HEK293T (cell line): ENCODE data around the gene KDM5A.
"Not testable (repeated sequence)": the region's sequence is repeated elsewhere in the genome, so short reads cannot be mapped to it uniquely, and the experiment has no call there.

Source experiments
- CTBP1 ChIP-seq: fragments of 450-650 bp; IDR thresholded peaks from 2 replicates; pipeline ENCODE4 v1.6.1; 2016; ENCODE audit warnings: borderline replicate concordance
- SP1 ChIP-seq: fragments of 450-650 bp; IDR thresholded peaks from 2 replicates; pipeline ENCODE4 v1.6.1; 2017

GRCh38 chr12:302766-303165 is 86.4 kb downstream of the KDM5A start:
- not testable (repeated sequence) for TF ChIP-seq SP1, CTBP1
